ENCODE data around the gene TTC19.

DNA sequence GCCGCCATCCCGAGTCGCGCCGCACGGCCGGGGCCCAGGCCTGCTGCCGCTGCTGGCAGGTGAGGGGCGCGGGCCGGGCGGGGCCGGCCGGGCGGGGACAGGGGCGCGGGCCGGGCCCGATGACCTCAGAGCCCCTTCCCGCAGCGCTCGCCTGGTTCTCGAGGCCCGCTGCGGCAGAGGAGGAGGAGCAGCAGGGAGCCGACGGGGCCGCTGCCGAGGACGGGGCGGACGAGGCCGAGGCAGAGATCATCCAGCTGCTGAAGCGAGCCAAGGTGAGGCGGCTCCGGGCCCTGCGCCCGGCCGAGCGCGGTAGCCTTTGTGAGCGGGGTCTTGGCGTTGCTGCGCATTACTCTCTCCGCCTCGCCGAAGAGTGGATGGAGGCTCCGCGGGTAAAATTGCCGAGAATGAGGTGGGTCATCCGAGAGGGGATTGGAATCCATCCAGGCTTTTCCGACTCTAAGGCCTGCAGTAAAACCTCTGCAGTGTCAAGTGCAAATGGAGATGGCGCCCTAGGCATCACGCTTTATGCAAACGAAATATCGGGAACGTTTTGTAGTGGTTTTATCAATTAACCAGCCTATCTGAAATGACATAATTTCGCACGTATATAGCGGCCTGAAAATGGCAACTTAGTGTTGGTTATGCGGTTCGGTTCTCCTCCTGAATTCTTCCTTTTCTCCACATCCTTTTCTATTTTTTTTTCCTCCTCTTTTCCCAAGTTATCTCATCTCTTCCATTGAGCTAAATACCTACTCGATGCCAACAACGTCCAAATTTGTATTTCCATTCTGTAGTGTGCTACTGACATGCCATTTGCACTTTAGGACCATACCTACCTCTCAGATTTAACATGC is 577 bp downstream of the TTC19 start:
- TF ChIP-seq CTCF (IDR thresholded peaks at IDR 0.05; ENCODE audit: insufficient read depth, low read depth, low read length) (no peak), EZH2 (IDR thresholded peaks at IDR 0.05; ENCODE audit: insufficient read depth, low read length) (no peak)
